HG02870 (cell line): ENCODE results near the gene COX10.
"Not testable (repeated sequence)": the region's sequence is repeated elsewhere in the genome, so short reads cannot be mapped to it uniquely, and the experiment has no call there.

Source experiments
- ATAC-seq: cut with Tn5 transposase; IDR thresholded peaks from one replicate; pipeline ENCODE4 v1.9.1; 2021; ENCODE audit warnings: mild to moderate bottlenecking, moderate library complexity; ENCODE audit not compliant: unreplicated experiment

The COX10 gene

DNA sequence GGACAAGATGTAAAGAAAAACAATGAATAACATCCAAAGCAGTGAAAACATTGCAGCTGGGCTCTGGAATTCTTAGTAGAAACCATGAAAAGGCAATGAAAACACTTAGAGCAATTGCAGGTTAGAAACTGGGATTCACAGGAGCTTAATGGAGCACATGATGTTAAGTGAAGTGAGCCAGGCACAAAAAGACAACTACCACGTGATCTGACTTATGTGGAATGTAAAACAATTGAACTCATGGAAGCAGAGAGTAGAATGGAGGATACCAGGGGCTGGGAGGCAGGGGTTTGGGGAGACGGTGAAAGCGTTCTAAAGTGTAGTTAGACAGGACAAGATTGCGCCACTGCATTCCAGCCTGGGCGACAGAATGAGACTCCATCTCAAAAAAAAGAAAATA is 170.0 kb downstream of the COX10 start:
- ATAC-seq: not testable (repeated sequence)

DNA sequence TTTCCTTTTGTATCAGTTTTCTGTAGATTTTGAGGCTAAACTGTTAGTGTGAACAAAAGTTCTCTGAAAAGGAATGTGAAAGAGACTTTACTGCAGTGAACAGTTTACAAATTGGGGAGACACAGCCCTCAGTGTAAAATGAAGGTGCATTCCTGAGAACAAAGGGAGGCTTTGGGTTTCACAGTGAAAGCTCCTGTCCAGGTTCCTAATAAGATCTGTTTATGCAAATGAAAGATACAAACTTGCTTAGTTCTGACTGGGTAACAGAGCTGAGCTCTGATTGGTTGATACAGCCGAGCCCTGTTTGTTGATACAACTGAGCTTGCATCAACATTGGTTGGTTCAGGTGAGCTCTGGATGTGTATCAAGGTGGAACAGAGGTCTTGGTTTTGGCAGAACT is 175.7 kb downstream of the COX10 start:
- ATAC-seq: no peak

DNA sequence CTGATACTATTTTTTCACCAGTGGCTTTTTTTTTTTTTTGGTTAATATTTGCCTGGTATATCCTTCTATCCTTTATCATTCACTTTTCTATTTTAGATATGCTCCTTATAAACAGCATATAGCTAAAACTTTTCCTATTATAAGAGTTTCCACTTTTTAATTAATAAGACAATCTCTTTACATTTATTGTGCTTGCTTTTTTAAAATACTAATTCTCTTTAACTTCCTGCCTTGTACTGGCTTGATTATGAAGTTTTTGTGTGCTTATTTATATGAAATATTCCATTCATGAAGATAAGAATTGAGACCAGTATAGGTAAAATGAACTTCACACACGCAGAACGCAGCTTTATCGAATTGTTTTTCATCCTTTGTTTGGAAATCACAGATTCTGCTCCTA is 176.3 kb downstream of the COX10 start:
- no peak for ATAC-seq
